HCT116 (cell line): ENCODE measurements around the gene GRIP1. TPM values are rescaled to one million over a fixed set of nuclear protein-coding genes. Genes with fewer than 3 reads are reported as not detected.

Source experiments
- ATAC-seq: fragments of 200-7000 bp; cut with Tn5 transposase; 2 replicates; pipeline ENCODE4 v1.9.1; 2020; ENCODE audit warnings: mild to moderate bottlenecking, moderate library complexity
- BruUV-seq: library from RNA; stranded (reverse); fragments of 400-500 nt; replicated peaks from 2 replicates; lab custom pipeline; 2021; lab: Mats Ljungman, UMichigan
- CTCF ChIA-PET: fragments of 300-600 bp; sonication (Branson Sonifier 250); formaldehyde crosslinking; loops from one replicate; lab custom pipeline; 2021; ENCODE audit warnings: antibody characterized with exemption; lab: Charles Lee
- POLR2A ChIA-PET: fragments of 300-600, 350-600 bp; sonication (Branson Sonifier 250); formaldehyde crosslinking; loops from one replicate; lab custom pipeline; 2021; ENCODE audit warnings: antibody characterized with exemption; lab: Charles Lee
- RAD21 ChIA-PET, 2 experiments: fragments of 300-600 bp; sonication (Branson Sonifier 250); formaldehyde crosslinking; loops; one replicate each; lab custom pipeline; 2023; ENCODE audit warnings: low total read pairs in 2 of 2; ENCODE audit not compliant: uncharacterized antibody in 2 of 2, unreplicated experiment in 2 of 2, low non-redundant PET in 1 of 2; lab: Charles Lee
- DNase-seq: peaks from one replicate; pipeline ENCODE4 v3.0.0-alpha.2; 2010; ENCODE audit warnings: low read depth, low spot score
- H2AFZ ChIP-seq: fragments of 200-600 bp; shearing (Covaris generic), sonication (generic); 2 replicates; pipeline ENCODE4 v1.6.1; 2017; ENCODE audit warnings: low read depth, mixed run types, mixed read lengths, antibody characterized with exemption, low read length; ENCODE audit not compliant: poor library complexity, severe bottlenecking
- H3K27ac ChIP-seq: 2 replicates; pipeline ENCODE4 v1.5.1; 2012; ENCODE audit warnings: low read depth, low read length
- H3K27me3 ChIP-seq: fragments of 200-600 bp; sonication (generic); 2 replicates; pipeline ENCODE4 v1.6.1; 2016; ENCODE audit warnings: mixed run types, low read length, mixed read lengths; ENCODE audit not compliant: insufficient read depth
- H3K36me3 ChIP-seq, 2 experiments: fragments of 200-500 bp in 1 of 2; fragments of 200-600 bp in 1 of 2; sonication (Bioruptor generic) in 1 of 2; sonication (generic) in 1 of 2; 2 replicates each; pipeline versions ENCODE4 v1.5.1 to v1.6.1; 2014 to 2016; ENCODE audit warnings: low read length in 2 of 2, inconsistent platforms in 1 of 2, mixed read lengths in 1 of 2, mixed run types in 1 of 2; ENCODE audit not compliant: insufficient read depth in 2 of 2, control insufficient read depth in 1 of 2
- H3K4me1 ChIP-seq, 2 experiments: fragments of 200-600 bp in 1 of 2; sonication (generic) in 1 of 2; 2 replicates each; pipeline versions ENCODE4 v1.5.1 to v1.6.1; 2012 to 2017; ENCODE audit warnings: low read length in 2 of 2, inconsistent platforms in 1 of 2, mild to moderate bottlenecking in 1 of 2, mixed read lengths in 1 of 2, mixed run types in 1 of 2, moderate library complexity in 1 of 2; ENCODE audit not compliant: insufficient read depth in 2 of 2, control insufficient read depth in 1 of 2
- H3K4me2 ChIP-seq: fragments of 200-600 bp; sonication (generic); 2 replicates; pipeline ENCODE4 v1.6.1; 2017; ENCODE audit warnings: mixed run types, low read length, mixed read lengths
- H3K4me3 ChIP-seq, 2 experiments: fragments of 200-600 bp in 1 of 2; sonication (generic) in 1 of 2; replicated peaks in 1 of 2; 2 replicates each; pipeline ENCODE4 v1.5.1; 2011 to 2016; ENCODE audit warnings: low read length in 2 of 2, control low read depth in 1 of 2, low read depth in 1 of 2, mild to moderate bottlenecking in 1 of 2, mixed read lengths in 1 of 2, mixed run types in 1 of 2
- H3K79me2 ChIP-seq: fragments of 200-600 bp; sonication (generic); 2 replicates; pipeline ENCODE4 v1.6.1; 2017; ENCODE audit warnings: mild to moderate bottlenecking, mixed run types, low read length, moderate library complexity, mixed read lengths; ENCODE audit not compliant: insufficient read depth
- H3K9ac ChIP-seq: fragments of 200-600 bp; sonication (generic); 2 replicates; pipeline ENCODE4 v1.6.1; 2016; ENCODE audit warnings: low read length, mixed read lengths
- H3K9me2 ChIP-seq: fragments of 200-600 bp; sonication (generic), shearing (Covaris generic); 2 replicates; pipeline ENCODE4 v1.6.1; 2017; ENCODE audit warnings: mixed run types, mild to moderate bottlenecking, moderate library complexity; ENCODE audit not compliant: insufficient read depth
- H3K9me3 ChIP-seq, 2 experiments: fragments of 200-500 bp in 1 of 2; fragments of 200-600 bp in 1 of 2; sonication (Bioruptor generic) in 1 of 2; sonication (generic) in 1 of 2; 2 replicates each; pipeline ENCODE4 v1.6.1; 2014 to 2017; ENCODE audit warnings: low read length in 2 of 2, mixed read lengths in 2 of 2, inconsistent platforms in 1 of 2, low read depth in 1 of 2, mild to moderate bottlenecking in 1 of 2, mixed run types in 1 of 2, moderate library complexity in 1 of 2; ENCODE audit not compliant: control insufficient read depth in 1 of 2, insufficient read depth in 1 of 2
- H4K20me1 ChIP-seq: fragments of 200-600 bp; sonication (generic), shearing (Covaris generic); 2 replicates; pipeline ENCODE4 v1.6.1; 2017; ENCODE audit warnings: mixed run types, mild to moderate bottlenecking, moderate library complexity; ENCODE audit not compliant: insufficient read depth
- CBX3 ChIP-seq: IDR thresholded peaks from 2 replicates; pipeline ENCODE4 v1.6.1; 2012; ENCODE audit warnings: low read depth
- CTCF ChIP-seq, 3 experiments: fragments of 200-600 bp in 1 of 3; sonication (generic) in 1 of 3; IDR thresholded peaks in 2 of 3; conservative IDR thresholded peaks in 1 of 3; 2 replicates each; pipeline ENCODE4 v1.5.1; 2012 to 2017; ENCODE audit warnings: low read depth in 2 of 3, low read length in 2 of 3, antibody characterized with exemption in 1 of 3, borderline replicate concordance in 1 of 3, control low read depth in 1 of 3, mild to moderate bottlenecking in 1 of 3, mixed read lengths in 1 of 3, mixed run types in 1 of 3, moderate library complexity in 1 of 3; ENCODE audit not compliant: insufficient read depth in 1 of 3
- EGR1 ChIP-seq: IDR thresholded peaks from 2 replicates; pipeline ENCODE4 v1.6.1; 2012; ENCODE audit warnings: low read depth
- ELF1 ChIP-seq: IDR thresholded peaks from 2 replicates; pipeline ENCODE4 v1.6.1; 2012; ENCODE audit warnings: low read depth, borderline replicate concordance
- EZH2phosphoT487 ChIP-seq: fragments of 200-600 bp; IDR thresholded peaks from 2 replicates; pipeline ENCODE4 v1.6.1; 2018; ENCODE audit warnings: antibody characterized with exemption, borderline replicate concordance
- MAX ChIP-seq: IDR thresholded peaks from 2 replicates; pipeline ENCODE4 v1.6.1; 2012
- POLR2AphosphoS5 ChIP-seq: IDR thresholded peaks from 2 replicates; pipeline ENCODE4 v1.6.1; 2011; ENCODE audit warnings: mild to moderate bottlenecking, low read depth, low read length, moderate library complexity
- REST ChIP-seq: IDR thresholded peaks from 2 replicates; pipeline ENCODE4 v1.6.1; 2012; ENCODE audit warnings: low read depth
- SIN3A ChIP-seq: IDR thresholded peaks from 2 replicates; pipeline ENCODE4 v1.6.1; 2012; ENCODE audit warnings: low read depth
- SP1 ChIP-seq: IDR thresholded peaks from 2 replicates; pipeline ENCODE4 v1.6.1; 2012; ENCODE audit warnings: low read depth
- SRF ChIP-seq: IDR thresholded peaks from 2 replicates; pipeline ENCODE4 v1.6.1; 2012; ENCODE audit warnings: low read depth
- ZBTB33 ChIP-seq: IDR thresholded peaks from 2 replicates; pipeline ENCODE4 v1.6.1; 2011; ENCODE audit warnings: mild to moderate bottlenecking, low read length, moderate library complexity; ENCODE audit not compliant: insufficient replicate concordance; ENCODE audit errors: extremely low read depth
- intact Hi-C: fragments of 100-400 bp; cut with micrococcal nuclease; formaldehyde crosslinking; loops from 2 replicates; pipeline ENCODE4 v1.10.0; 2022
- total RNA-seq: library from RNA; stranded (reverse); gene quantifications from one replicate; pipeline ENCODE4 v1.2.1, GENCODE V29; 2021; ENCODE audit not compliant: unreplicated experiment

GRIP1 gene
- total RNA-seq, 1 experiment from 2014 or later, result not detected

GRCh38 chr12:66312189-66312588, 366.7 kb downstream of the GRIP1 start:
- peaks cover 4 to 7% of the 10 kb centered on the region in 2 experiments; a peak in 2 of 4 replicates for H3K36me3 ChIP-seq
- H3K4me1 ChIP-seq, result no peaks in the 10 kb centered on the region
- H3K79me2 ChIP-seq, result no peaks in the 10 kb centered on the region
- DNase-seq (no peak), ATAC-seq (no peak)
- H3K4me2 ChIP-seq, result no peak overlapping the region
- H3K4me3 ChIP-seq, result no peak overlapping the region
- H3K9me3 ChIP-seq, result no peaks in the 10 kb centered on the region
- H4K20me1 ChIP-seq, result no peaks in the 10 kb centered on the region
- H3K9ac ChIP-seq, result no peak overlapping the region
- no peaks in the 10 kb centered on the region; the same call in 1 of the 2 replicates for H3K9me2 ChIP-seq
- no peak overlapping the region for H3K27ac ChIP-seq
- no peak for TF ChIP-seq ELF1
- no peak for TF ChIP-seq POLR2AphosphoS5
- TF ChIP-seq CTCF (IDR thresholded peaks at IDR 0.05 in 2 of 3, conservative IDR thresholded peaks at IDR 0.05 in 1 of 3; ENCODE audit: borderline replicate concordance in 1 of 3, insufficient read depth in 1 of 3, low read depth in 2 of 3, low read length in 2 of 3), result no peak
- no peak for TF ChIP-seq EZH2phosphoT487
- TF ChIP-seq ZBTB33, result no peak
- no peak for TF ChIP-seq EGR1
- no peak for TF ChIP-seq SP1
- no peak for TF ChIP-seq SIN3A
- no peak for TF ChIP-seq MAX
- TF ChIP-seq CBX3, result no peak
- TF ChIP-seq REST, result no peak
- TF ChIP-seq SRF, result no peak
- ChIA-PET RAD21 (no interaction called here), POLR2A (interaction anchor here (2.1 kb wide), 1 partner anchor 10 kb away, joined by 6 read pairs; the partner anchor contains the start of gene HELB), CTCF (no interaction called here)
- H2AFZ ChIP-seq, result no peak overlapping the region
- BruUV-seq, result no TSS peak
- no peaks in the 10 kb centered on the region for H3K27me3 ChIP-seq
- intact Hi-C loops, result no loop called here
